ENCODE results near the gene BRIP1.
"Not testable (repeated sequence)": the region's sequence is repeated elsewhere in the genome, so short reads cannot be mapped to it uniquely, and the experiment has no call there.

BRIP1 gene

DNA sequence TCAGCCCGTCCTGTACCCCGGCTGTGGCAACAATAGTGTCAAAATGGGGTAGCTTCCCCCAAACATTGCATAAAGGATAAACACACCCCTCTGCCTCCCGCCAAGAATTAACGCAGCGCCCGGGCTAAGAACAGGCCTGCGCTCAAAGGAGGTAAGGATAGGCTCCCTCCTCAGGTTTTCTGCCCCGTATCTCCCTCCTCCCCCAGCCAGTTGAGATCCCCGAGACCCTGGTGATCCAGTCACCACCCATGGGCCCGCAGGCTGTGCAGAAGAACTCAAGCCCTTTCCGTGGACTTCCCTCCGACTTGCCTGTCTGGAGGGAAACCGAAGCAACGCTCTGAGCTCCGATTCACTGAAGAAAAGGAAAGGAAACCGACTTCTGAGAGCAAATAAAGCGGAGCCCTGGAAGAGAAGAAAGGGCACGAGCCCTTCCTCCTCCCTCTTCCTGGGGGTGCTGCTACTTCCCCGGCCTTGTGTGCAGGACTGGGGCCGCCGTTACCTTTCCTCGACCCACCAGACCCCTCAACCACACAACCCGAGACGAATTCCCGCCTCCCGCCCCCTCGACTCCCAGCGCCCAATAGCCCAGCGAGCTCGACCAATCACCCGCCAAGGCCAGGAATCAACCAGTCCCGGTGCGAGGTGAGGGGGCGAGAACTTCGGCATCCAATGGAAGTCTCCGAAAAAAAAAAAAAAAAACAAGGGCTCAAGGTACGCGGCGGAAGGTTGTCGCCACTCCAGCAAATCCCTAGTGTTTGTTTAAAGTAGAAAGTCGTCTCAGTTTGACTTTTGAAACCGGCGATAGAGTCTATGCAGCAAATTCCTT is at the start of gene BRIP1:
TSS of gene BRIP1 (minus strand) at position 554 of the 826 bp plus-strand sequence. CDS start 1,989 bp downstream, outside the sequence.
- peak; percentile 87 to 88 for DNase-seq (ENCODE audit: low read depth in 2 of 2)

DNA sequence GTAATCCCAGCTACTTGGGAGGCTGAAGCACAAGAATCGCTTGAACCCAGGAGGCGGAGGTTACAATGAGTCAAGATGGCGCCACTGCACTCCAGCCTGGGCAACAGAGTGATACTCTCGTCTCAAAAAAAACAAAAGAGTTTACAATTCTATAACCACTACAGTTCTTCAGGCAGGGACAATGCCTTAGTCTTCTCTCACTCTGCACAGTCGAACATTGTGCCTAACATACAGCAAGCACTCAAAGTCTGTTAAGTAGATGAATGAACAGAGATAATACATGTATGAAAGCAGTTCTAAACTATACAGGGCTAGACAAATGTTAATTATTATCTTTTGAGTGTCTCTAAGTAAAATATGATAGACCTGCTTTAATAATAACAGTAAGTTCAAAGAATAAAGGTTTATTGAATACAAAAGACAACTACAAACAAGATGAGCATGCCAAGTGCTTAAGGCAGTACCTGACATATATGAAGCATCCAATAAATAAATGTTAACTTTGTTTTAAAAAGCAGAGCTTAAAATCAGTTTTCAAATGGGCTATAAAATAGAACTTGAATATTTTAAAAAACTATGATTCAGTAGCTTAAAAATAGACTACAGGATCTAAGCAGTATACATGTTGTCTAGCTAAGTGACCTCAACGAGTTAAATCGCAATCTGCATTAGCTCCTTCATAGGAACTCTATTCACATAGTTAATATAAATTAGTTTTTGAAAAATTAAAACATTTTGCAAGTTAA is 45.1 kb upstream of the BRIP1 start:
- no peak for DNase-seq (ENCODE audit: low read depth in 2 of 2)

DNA sequence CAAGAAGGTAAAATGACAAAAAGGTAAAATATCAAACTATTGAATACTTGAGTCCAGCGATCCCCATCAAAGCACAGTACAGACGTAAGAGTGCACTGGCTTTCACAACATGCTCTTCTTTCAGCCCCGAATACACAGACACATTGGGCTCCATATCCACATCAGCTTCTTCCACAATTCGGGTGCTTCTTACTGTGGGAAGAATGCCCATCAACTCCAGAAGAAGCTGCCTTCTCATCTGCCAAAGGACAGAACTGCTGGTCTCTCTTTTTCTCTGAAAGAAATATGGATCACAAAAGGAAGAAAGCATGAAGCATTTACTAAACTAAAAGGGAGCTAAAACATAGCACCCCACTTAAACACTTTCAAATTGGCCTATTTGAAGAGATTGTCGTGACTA is 44.0 kb upstream of the BRIP1 start:
- DNase-seq (ENCODE audit: low read depth in 2 of 2): no peak

DNA sequence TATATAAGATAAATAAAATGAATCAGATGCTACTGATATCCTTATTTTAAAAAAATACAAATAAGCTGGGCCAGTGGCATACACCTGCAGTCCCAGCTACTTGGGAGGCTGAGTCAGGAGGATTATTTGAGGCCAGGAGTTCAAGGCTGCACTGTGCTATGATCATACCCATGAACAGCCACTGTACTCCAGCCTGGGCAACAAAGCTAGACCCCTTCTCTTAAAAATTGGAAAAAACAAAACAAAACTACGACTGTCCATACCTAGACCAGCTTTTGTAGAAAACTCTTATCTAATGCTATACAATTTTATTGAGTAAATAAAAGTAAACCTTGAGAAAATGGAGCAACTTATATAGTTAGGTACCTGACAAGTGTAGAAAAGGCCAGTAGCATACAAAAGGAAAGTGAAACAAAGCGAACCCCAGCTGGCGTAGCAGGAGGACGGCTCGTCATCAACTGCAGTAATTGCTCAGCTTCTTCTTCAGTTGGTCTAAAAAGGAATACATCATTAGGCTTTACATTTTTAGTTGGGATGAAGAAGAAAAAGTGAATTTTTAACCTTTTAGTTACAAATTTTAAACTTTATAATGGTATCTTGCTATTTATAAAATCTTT is 40.9 kb upstream of the BRIP1 start:
- no peak for DNase-seq (ENCODE audit: low read depth in 2 of 2)

DNA sequence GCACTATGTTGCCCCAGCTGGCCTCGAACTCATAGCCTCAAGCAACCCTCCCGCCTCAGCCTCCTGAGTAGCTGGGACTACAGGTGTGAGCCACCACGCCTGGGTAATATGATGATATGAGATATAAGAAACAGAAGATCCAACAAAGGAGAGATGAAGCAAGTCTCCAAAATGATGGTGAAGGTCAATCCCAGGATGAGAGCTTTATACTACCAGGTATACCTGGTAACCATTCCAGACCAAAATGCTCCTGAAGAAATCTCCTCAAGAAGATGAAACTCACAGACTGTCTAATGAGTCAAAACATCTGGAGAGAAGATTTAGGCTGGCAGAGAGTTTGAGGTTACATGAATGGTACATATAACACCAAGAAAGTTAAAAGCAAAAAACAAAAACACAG is 39.9 kb upstream of the BRIP1 start:
- DNase-seq (ENCODE audit: low read depth in 2 of 2): no peak

DNA sequence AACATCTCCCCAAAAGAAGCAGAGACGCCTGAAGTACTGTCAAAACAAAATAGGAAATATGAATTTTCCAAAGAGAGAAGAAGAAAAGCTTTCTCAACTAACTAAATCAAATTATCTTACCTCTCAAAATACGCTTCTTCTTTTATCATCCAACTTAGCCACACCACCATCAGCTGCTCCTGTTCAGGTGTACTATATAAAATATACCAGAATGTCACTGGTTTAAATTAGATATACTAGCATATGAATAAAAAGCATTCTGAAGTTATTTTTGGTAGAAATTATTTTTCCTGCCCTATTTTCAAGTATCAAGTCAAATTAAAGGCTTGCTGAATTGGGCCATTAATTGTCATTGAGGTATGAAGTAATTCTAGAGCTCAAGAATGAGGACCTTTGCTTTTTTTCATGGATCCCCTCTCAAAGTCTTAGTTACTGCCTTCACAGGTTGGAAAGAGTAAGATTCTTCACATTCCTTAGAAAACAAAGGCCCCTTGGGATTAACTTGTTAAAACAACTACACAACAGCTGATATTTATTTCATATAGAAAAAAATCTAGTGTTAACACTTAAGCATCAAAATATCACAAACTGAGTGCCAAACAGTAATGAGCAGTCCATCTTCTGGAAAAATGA is 34.3 kb upstream of the BRIP1 start:
- DNase-seq (ENCODE audit: low read depth in 2 of 2): no peak

DNA sequence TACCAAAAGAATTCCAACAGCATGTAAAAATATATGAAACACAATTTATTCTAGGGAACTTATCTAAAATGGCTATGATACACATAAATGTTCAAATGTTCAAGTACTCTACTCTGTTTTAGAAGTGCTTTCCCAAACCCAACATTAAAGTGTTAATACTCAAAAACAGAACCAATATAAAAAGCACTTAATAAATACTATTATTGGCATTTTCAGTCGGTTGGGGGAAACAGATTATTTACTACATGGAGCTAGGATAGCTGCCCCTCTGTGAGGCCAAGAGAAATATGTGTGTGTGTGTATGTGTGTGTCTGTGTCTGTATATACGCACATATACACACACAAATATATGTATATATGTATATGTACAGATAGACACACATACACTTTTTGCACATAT is 32.1 kb upstream of the BRIP1 start:
- no peak for DNase-seq (ENCODE audit: low read depth in 2 of 2)

DNA sequence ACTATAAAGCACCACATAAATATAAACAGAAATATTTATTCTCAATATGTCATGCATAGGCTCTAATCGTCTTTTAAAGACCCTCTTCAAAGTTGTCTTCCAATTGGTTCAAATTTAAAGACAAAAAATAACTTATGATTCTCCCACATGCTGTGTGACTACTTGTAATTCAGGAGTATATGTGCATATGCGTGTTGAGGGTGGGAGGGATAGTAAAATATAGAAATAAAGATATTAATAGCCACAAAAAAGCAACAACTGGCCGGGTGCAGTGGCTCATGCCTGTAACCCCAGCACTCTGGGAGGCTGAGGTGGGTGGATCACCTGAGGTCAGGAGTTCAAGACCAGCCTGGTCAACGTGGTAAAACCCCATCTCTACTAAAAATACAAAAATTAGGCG is 31.0 kb upstream of the BRIP1 start:
- DNase-seq (ENCODE audit: low read depth in 2 of 2): not testable (repeated sequence)

DNA sequence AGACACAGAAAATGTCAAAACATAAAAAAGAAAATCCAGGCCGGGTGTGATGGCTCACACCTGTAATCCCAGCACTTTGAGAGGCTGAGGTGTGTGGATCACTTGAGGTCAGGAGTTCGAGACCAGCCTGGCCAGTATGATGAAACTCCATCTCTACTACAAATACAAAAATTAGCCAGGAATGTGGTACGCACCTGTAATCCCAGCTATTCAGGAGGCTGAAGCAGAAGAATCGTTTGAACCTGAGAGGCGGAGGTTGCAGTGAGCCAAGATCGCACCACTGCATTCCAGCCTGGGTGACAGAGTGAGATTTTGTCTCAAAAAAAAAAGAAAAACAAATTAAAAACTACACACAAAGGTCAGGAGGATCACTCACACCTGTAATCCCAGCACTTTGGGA is 24.4 kb upstream of the BRIP1 start:
- not testable (repeated sequence) for DNase-seq (ENCODE audit: low read depth in 2 of 2)

DNA sequence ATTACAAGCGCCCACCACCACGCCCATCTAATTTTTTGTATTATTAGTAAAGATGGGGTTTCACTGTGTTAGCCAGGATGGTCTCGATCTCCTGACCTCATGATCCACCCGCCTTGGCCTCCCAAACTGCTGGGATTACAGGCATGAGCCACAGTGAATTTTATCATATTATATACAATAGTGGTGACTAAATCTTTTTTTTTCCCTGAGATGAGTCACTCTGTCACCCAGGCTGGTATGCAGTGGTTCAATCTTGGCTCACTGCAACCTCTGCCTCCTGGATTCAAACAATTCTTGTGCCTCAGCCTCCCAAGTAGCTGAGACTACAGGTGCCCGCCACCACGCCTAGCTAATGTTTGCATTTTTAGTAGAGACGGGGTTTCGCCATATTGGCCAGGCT is 22.5 kb upstream of the BRIP1 start:
- DNase-seq (ENCODE audit: low read depth in 2 of 2): not testable (repeated sequence)

DNA sequence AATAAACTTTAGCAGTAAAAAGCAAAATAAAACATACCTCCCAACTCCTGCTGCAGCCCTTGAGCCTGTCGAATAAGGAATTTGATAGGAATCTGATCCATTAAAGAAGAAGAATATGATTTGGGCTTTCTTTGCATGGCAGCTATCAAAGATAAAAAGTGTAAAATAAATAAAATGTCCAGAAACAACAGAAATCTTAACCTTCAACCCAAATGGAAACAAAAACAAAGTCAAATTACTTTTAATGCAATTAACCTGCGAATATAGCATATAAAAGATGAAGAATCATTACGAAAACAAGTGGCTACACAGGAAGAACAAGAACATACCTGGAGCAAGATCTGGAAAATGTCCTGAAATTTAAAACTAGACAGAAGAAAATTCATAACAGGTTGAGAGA is 21.5 kb upstream of the BRIP1 start:
- DNase-seq (ENCODE audit: low read depth in 2 of 2): no peak

DNA sequence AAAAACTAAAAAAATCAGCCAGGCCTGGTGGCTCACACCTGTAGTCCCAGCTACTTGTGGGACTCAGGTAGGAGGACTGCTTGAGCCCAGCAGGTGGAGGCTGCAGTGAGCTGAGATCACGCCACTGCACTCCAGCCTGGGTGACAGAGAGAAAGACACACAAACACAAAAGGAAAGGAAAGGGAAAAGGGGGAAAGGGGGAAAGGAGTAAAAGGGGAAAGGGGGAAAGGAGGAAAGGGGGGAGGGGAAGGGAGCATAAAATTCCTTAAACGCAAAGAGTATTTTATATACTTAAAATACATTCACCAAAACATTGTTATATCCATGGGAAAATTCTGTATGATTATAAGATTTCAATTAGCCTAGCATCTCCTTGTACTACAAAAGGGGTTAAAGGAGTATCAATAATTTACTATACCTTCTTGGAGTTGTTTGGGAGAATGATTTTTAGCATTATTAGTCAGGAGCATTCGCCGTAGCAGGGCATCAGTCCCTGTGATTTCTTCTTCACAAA is 17.3 kb upstream of the BRIP1 start:
- no peak for DNase-seq (ENCODE audit: low read depth in 2 of 2)

DNA sequence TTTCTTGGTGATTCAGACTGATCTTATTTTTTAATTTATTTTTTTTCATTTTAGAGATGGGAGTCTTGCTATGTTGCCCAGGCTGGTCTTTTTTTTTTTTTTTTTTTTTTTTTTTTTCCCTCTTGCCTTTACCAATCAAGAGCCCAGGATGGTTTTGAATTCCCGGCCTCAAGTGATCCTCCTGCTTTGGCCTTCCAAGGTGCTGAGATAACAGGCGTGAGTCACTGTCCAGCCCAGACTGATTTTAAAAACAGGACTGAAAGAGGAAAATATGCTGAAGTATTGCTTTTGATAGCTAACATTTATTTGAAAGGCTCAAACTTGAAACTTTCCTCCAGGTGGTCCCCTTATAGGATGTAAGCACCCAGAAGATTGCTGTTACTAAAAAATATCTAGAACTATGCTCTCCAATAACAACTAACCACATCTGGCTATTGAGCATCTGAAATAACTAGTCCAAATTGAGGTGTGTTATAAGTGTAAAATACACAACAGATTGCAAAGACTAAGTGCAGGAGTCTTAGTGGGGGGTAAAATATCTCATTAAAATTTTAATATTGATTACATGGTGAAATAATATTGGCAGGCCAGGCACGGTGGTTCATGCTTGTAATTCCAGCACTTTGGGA is 15.8 kb upstream of the BRIP1 start:
- DNase-seq (ENCODE audit: low read depth in 2 of 2): no peak

DNA sequence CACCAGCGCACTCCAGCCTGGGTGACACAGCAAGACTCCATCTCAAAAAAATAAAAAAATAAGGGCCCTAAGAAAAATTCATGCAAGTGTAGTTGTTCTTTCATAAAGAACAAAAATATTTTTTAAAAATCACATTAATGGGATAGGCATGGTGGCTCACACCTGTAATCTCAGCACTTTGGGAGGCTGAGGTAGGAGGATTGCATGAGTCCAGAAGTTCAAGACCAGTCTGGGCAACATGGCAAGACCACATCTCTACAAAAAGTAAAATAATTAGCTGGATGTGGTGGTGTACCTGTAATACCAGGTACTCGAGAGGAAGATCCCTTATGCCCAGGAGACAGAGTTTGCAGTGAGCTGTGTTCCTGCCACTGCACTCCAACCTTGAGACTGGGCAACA is 15.2 kb upstream of the BRIP1 start:
- DNase-seq (ENCODE audit: low read depth in 2 of 2): no peak

DNA sequence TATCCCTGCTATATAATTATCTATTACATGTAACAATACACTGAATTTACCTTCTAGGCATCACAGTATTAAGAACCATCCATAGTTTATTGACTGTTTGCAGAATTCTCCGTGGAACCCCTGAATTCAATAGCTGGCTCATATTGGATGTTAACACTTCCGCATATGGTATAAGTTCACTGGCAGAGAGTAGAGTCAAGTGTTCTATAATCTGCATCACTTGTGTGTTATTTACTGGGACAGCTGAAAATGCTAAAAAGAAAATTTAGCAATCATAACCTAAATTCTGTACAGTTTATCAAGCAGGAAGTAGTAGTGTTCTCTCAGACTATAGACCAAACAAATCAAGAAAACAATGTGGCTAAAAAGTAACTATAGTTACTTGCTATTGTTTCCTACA is 14.5 kb upstream of the BRIP1 start:
- DNase-seq (ENCODE audit: low read depth in 2 of 2): no peak

DNA sequence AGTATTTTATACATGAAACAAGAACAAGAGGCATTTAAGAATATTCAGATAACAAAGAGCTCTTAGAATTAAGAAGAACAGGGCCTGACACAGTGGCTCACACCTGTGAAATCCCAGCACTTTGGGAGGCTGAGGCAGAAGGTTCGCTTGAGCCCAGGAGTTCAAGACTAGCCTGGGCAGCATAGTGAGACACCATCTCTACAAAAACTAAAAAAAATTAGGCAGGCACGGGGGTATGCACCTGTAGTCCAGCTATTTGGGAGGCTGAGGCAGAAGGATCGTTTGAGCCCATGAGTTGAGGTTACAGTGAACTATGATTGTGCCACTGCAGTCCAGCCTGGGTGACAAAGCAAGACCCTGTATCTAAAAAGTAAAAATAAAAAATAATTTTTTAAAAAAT is 12.5 kb upstream of the BRIP1 start:
- DNase-seq (ENCODE audit: low read depth in 2 of 2): no peak

DNA sequence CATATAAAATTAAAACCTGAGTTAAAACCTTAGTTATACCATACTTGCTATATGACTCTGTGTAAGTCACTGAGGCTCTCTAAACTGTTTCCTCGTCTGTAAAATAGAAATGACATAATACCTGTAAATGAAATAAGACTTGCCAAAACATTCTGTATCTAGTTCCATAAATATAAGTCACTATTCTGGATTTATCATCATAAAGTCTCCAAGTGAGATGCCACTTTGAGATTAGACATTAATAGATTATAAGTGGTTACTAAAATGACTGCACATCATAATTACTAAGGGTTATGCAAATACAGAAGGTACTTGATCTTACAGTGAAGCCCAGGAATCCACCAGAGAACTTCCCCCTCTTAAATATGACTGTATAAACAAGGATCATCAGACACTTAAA is 12.0 kb upstream of the BRIP1 start:
- DNase-seq (ENCODE audit: low read depth in 2 of 2): no peak

DNA sequence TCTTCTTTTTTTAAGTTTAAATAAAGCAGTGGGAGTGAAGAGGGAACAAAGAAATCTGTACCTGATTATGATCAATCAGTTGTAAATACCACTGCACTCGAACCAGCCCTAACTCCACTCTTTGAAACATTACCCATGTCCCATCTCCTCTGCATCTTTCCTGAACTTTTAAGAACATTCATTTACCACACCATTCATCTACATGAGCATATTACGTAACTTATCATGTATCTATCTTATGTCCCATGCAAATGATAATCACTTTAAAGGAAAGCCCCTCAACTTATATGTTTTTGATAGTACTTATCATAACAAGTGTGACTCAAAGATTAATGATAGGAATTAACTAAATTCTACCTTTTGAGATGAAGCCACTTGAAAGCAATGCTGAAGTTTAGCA is 10.7 kb upstream of the BRIP1 start:
- DNase-seq (ENCODE audit: low read depth in 2 of 2): no peak

DNA sequence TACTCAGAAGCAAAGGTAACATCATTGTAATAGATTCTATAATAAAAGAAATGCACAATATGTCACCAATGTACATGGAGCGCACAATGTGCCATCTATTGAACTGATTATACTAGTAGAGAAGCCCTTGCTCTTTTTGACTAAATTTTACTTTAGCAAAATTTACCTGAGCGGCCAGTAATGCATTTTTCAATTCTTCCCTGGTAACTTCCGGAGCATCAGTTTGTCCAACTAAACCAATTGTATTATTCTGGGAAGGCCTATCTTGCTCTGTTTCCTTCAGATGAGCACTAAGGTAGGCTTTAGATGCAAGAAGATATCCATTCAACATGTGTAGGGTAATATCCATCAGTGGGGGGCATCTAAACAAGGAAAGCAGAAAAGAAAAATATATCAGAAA is 8.8 kb upstream of the BRIP1 start:
- no peak for DNase-seq (ENCODE audit: low read depth in 2 of 2)

DNA sequence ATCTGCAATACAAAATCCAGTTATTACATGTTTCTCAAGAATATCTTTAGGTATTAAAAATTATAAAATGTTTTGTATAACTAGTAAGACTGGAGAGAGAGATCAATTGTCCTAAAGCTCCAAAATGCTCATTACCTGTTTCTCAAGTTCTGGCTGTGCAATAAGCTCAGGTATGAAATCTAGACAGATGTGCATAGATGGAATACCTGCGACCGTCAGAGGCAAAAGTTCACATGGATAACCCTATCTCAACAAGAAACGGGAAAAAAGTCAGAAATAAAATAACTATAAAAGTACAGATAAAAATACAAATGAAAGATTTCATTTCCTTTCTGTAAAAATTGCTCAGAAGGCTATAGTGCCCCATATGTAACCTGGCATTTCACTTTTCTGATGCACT is 5.8 kb upstream of the BRIP1 start:
- no peak for DNase-seq (ENCODE audit: low read depth in 2 of 2)

DNA sequence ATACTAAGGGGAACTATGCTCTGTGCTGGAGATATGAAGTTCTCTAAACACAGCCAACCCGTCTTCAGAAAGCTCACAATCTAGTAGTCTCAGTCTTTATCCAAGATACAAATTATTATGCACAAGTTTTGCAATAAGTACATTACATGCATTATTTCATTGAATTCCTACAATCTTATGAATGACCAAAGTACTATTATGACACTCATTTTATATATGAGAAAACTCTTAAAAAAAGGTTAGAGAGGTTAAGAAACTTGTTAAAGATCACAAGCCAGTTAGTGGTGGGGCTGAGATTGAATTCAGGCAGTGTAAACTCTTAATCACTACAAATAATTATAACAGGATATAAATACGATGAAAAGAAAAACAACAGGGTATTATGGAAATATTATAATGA is 4.7 kb upstream of the BRIP1 start:
- no peak for DNase-seq (ENCODE audit: low read depth in 2 of 2)

DNA sequence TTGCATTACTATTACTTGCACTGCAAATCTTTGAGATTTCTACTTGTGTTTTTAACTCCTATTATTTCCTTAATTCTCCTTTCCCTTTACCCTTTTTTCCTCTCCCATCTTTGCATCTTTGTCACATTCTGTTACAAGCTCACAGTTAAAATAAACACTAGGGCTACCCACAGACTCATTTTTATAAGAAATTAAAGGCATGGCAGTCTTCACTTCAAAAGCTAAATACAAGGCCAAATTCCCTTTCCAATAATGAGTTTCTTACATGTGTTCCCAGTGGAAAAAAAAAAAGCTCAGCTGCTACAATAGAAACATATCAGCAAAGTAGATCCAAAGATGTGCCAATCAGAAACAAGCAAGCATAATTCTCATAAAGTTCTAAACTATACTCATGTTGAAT is 3.7 kb upstream of the BRIP1 start:
- no peak for DNase-seq (ENCODE audit: low read depth in 2 of 2)

All from fibroblast of skin of left quadriceps (primary cell).